HG03280 (cell line): Measurements from ENCODE around the gene PPP1R15A.
"Not testable (repeated sequence)": the region's sequence is repeated elsewhere in the genome, so short reads cannot be mapped to it uniquely, and the experiment has no call there.

Experiments
- ATAC-seq: cut with Tn5 transposase; IDR thresholded peaks from one replicate; pipeline ENCODE4 v1.9.1; 2021; ENCODE audit warnings: mild to moderate bottlenecking, moderate library complexity; ENCODE audit not compliant: unreplicated experiment

The PPP1R15A gene

GRCh38 chr19:48879025-48879637 is 6.9 kb downstream of the PPP1R15A start:
- no peak for ATAC-seq

DNA sequence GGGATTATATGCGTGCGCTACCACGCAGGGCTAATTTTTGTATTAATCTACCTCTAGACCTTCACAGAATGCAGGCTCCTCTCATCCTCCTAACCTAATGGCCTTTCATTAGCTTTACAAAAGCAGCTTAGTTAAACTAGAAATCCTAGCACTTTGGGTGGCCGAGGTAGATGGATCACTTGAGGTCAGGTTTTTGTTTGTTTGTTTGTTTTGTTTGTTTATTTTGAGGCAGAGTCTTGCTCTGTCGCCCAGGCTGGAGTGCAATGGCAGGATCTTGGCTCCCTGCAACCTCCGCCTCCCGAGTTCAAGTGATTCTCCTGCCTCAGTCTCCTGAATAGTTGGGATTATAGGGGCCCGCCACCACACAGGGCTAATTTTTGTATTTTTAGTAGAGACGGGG is 7.5 kb downstream of the PPP1R15A start:
- ATAC-seq = not testable (repeated sequence)

- no peak for ATAC-seq
These were observed 9.8 kb downstream of the PPP1R15A start for GRCh38 chr19:48881741-48882657.

DNA sequence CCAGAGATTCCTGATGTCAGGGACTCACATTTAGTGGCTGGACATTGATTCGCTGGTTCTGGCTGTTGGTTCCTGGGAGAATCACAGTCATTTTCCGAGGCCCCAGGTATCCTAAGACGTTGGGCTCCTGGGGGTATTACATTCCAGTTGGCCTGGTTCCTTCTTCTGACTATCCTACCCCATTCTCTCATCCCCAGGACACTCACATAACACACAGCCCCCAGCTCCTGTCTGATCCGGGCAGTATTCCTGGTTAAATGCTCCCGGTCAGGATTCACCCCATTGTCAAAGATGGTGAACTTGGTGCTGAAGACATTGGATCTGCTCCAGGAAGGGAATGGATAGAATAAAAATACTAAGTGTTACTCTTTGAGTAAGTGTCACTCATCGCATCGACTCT is 11.5 kb downstream of the PPP1R15A start:
- ATAC-seq = no peak

- no peak for ATAC-seq
These were observed 15.8 kb downstream of the PPP1R15A start for GRCh38 chr19:48887861-48888612.

- ATAC-seq = not testable (repeated sequence)
These were observed 17.3 kb downstream of the PPP1R15A start for GRCh38 chr19:48889496-48889895.

- ATAC-seq = no peak
These were observed 18.3 kb downstream of the PPP1R15A start for GRCh38 chr19:48890551-48890950.

GRCh38 chr19:48895226-48895625 is 23.0 kb downstream of the PPP1R15A start:
- ATAC-seq = no peak

DNA sequence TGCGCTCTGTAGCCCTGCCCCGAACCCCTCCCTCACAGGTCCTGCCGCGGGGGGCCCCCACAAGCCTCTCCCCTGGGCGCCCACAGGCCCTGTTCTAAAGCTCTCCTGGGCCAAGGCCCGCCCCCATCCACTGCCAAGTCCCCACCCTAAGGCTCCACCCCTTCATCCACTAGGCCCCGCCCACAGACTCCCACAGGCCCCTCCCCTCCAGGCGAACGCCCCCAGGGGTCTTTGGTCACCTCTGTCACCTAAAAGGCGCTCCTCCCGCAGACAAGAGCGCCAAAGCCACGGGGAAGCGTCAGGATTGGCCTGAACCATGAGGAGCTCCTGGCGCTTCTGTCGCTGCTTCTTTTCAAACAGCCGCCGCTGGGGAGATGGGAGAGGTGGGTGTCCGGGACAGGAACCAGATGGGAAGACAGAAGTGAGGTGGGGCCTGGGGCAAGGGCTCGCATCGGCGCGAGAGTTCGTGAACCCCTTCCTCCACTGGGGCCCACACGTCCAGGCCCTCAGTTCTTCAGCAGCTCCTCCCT is 24.0 kb downstream of the PPP1R15A start:
- ATAC-seq = no peak

DNA sequence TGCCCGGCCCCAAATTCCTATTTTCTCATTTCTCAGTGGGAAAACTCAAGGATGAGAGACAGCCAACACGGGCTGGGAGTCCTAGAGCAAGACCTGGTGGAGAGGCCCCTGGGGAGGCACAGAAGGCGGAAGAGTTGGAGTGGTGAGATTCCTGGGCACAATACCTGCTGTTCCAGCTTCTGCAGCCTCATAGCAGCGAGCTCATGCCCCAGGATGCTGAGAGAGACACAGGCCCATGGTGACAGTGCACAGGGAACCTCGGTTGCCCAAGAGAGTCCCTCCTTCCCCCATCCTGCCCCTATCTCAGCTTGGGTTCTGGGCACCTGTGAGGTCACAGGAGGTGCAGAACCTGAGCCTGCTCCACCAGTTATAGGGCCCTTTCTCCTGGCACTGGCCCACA is 25.0 kb downstream of the PPP1R15A start:
- ATAC-seq = no peak

- not testable (repeated sequence) for ATAC-seq
These were observed 27.1 kb downstream of the PPP1R15A start for GRCh38 chr19:48899386-48899749.

- peak; percentile 88 for ATAC-seq
These were observed 27.7 kb downstream of the PPP1R15A start, which contains the start of gene NUCB1 for GRCh38 chr19:48899781-48900476. Gene NUCB1, plus strand, starts transcription at chr19:48900312. Its CDS starts 485 bp downstream, at chr19:48900797.

GRCh38 chr19:48900477-48901406 is 28.5 kb downstream of the PPP1R15A start:
- no peak for ATAC-seq

DNA sequence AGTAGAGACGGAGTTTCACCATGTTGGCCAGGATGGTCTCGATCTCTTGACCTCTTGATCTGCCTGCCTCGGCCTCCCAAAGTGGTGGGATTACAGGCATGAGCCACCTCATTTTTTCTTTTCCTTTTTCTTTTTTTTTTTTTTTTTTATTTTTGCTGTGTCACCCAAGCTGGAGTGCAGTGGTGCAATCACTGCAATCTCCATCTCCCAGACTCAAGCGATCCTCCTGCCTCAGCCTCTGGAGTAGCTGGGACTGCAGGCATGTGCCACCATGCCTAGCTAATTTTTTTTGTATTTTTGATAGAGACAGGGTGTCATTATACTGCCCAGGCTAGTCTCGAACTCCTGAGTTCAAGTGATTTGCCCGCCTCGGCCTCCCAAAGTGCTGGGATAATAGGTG is 30.1 kb downstream of the PPP1R15A start:
- ATAC-seq = not testable (repeated sequence)

GRCh38 chr19:48903788-48904187 is 31.6 kb downstream of the PPP1R15A start:
- ATAC-seq = not testable (repeated sequence)

DNA sequence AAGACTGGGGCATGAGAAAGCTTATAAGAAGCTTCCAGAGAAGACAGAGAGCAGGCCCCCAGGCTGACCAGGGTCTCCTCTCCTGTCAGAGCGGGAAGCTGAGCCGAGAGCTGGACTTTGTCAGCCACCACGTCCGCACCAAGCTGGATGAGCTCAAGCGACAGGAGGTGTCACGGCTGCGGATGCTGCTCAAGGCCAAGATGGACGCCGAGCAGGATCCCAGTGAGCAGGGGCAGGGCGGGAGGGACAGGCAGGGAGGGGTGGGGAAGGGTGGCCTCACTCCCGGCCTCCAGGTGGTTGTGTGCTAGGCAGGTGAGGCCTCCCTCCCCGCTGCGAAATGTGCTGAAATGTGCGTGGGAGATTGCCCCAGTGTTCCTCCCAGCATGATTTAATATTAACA is 33.4 kb downstream of the PPP1R15A start:
- ATAC-seq = no peak

- ATAC-seq = no peak
These were observed 34.1 kb downstream of the PPP1R15A start for GRCh38 chr19:48906324-48906723.

GRCh38 chr19:48907671-48908070 is 35.5 kb downstream of the PPP1R15A start:
- no peak for ATAC-seq

DNA sequence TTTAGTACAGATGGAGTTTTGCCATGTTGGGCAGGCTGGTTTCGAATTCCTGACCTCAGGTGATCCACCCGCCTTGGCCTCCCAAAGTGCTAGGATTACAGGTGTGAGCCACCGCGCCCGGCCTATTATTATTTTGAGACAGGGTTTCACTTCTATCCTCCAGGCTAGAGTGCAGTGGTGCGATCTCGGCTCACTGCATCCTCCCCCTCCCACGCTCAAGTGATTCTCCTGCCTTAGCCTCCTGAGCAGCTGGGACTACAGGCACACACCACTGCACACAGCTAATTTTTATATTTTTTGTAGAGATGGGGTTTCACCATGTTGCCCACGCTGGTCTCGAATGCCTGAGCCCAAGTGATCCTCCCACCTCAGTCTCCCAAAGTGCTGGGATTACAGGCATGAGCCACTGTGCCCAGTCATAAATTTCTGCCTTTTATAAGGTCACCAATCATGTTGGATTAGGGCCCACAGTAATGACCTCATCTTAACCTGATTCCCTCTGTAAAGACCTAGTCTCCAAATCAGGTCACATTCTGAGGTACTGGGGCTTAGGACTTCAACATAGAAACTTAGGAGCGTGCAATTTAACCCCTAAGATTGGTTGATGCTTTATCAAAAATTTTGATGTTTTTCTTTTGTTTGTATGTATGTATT is 37.3 kb downstream of the PPP1R15A start:
- not testable (repeated sequence) for ATAC-seq
